ENCODE data around the gene TTF2.

Gene TTF2

DNA sequence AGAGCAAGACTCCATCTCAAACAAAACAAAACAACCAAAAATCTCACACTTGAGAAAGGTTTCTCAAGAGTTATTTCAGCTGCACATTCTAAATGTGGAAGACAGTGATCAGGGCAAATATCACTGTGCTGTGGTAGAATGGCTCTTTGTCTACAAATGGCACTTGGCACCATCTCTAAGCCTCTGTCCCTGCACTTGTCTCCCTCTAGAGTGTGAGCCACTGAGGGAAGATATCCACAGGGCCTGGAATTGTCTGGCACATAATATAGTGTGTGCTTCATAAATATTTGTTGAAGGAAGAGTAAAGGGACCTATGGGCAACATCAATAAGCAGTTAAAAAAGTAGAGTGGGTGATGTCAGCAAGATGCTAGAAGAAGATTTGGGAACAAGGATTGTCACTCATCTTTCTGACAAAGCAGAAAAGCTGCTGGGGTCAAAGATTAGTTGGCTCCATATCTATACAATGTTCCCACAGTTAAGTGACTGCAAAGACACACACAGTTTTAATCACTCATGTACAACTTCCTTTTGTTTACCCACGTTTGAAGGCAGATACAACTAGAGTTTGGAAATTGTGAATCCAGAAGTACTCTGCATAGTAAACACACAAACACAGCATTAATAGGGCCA, 39.5 kb upstream of the TTF2 start:
- no peak overlapping the region for H3K27ac ChIP-seq
- TF ChIP-seq ZFX (IDR thresholded peaks at IDR 0.05) = no peak
- TF ChIP-seq, protein P1, sequence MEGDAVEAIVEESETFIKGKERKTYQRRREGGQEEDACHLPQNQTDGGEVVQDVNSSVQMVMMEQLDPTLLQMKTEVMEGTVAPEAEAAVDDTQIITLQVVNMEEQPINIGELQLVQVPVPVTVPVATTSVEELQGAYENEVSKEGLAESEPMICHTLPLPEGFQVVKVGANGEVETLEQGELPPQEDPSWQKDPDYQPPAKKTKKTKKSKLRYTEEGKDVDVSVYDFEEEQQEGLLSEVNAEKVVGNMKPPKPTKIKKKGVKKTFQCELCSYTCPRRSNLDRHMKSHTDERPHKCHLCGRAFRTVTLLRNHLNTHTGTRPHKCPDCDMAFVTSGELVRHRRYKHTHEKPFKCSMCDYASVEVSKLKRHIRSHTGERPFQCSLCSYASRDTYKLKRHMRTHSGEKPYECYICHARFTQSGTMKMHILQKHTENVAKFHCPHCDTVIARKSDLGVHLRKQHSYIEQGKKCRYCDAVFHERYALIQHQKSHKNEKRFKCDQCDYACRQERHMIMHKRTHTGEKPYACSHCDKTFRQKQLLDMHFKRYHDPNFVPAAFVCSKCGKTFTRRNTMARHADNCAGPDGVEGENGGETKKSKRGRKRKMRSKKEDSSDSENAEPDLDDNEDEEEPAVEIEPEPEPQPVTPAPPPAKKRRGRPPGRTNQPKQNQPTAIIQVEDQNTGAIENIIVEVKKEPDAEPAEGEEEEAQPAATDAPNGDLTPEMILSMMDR (conservative IDR thresholded peaks at IDR 0.05) = no peak

DNA sequence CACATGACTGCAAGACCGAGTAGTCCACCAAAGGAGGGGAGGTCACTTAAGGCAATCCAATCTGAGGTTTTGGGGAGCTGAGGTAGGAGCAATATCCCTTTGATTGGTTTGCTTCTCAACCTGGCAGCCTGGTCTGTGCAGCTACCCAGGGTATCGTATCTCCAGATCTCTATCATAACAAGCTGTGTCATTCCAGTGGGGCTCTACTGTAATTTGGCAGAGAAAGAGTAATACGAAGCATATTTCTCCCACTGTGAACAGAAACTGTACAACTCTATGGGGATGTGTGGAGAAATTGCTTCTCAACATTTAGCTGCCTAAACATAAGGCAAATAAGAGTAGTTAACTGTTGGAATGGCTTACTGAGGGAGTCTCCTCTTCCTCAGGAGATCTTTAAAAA, 38.0 kb upstream of the TTF2 start:
- H3K27ac ChIP-seq = no peak overlapping the region
- no peak for TF ChIP-seq ZFX (IDR thresholded peaks at IDR 0.05)
- TF ChIP-seq, protein P1 (conservative IDR thresholded peaks at IDR 0.05) = no peak

DNA sequence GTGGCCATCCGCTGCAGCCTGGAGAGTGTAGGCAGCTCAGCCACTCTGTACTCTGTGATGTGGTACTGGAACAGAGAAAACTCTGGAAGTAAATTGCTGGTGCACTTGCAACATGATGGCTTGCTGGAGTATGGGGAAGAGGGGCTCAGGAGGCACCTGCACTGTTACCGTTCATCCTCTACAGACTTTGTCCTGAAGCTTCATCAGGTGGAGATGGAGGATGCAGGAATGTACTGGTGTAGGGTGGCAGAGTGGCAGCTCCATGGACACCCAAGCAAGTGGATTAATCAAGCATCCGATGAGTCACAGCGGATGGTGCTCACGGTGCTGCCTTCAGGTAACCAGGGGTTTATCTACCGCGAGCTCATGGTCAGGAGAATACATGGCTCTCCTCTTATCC, 34.6 kb upstream of the TTF2 start:
- TF ChIP-seq, protein P1 (conservative IDR thresholded peaks at IDR 0.05) = no peak
- no peak for TF ChIP-seq ZFX (IDR thresholded peaks at IDR 0.05)
- H3K27ac ChIP-seq = no peak overlapping the region

DNA sequence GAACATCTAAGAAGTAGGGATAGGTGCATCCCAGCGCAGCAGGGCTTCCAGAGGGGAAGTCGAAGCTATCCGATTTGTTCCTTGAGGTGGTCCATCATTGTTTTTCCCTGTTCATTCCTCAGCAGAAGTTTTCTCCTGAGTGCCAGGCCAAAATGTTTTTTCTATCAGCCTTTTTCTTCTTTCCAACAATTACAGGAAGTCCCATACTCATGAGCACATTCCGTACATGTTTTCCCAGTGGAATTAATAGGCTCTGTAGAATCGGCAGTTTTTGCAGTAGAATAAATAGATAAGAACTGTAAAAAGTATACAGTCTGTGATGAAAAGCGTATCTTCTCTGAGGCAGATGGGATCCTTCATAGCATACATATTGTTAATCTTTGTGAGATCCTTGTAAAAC, 33.8 kb upstream of the TTF2 start:
- TF ChIP-seq, protein P1 (conservative IDR thresholded peaks at IDR 0.05) = no peak
- no peak for TF ChIP-seq ZFX (IDR thresholded peaks at IDR 0.05)
- no peak overlapping the region for H3K27ac ChIP-seq

DNA sequence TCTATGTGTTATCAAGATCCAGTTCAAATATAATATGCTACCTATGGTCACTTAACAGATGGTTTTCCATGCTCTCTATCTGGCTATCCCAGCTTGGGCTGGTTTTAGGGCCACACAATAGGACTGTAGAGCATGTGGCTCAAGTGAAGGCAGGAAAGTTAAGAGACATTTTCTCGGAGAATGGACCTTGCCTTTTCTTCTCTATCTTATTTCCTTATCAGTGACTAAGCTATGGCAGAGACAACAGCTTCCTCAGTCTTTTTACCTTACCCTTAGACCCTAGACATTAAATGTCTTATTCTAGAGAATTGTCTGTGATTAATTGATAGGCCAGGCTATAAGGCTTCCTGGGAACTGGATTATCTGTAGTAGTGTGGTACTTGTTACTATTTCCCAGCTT, 30.4 kb upstream of the TTF2 start:
- no peak for TF ChIP-seq ZFX (IDR thresholded peaks at IDR 0.05)
- TF ChIP-seq, protein P1 (conservative IDR thresholded peaks at IDR 0.05) = no peak
- H3K27ac ChIP-seq = no peak overlapping the region

DNA sequence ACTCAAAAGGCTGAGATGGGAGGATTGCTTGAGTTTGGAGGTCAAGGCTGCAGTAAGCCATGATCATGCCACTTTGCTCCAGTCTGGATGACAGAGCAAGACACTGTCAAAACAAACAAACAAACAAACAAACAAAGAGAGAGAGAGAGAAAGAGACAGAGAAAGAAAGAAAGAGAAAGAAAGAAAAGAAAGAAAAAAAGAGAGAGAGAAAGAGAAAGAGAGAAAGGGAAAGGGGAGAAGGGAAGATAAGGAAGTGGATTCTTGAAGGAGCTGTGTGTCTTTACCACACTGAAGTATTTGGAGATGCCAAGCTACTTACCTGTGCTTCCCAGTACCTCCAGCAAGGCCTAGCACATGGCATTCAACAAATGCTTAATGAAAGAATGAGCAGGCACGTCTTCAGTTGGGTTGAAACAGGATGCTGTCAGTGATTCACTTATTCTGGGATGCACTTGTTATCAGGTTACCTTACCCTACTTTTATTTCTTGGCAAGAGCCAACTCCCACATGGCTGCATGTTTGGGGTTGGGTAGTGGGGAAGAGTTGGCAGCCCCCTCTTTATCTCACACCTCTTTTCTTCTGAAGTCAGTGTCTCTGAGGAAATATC, 29.8 kb upstream of the TTF2 start:
- H3K27ac ChIP-seq = no peak overlapping the region
- TF ChIP-seq, protein P1 (conservative IDR thresholded peaks at IDR 0.05) = no peak
- no peak for TF ChIP-seq ZFX (IDR thresholded peaks at IDR 0.05)

DNA sequence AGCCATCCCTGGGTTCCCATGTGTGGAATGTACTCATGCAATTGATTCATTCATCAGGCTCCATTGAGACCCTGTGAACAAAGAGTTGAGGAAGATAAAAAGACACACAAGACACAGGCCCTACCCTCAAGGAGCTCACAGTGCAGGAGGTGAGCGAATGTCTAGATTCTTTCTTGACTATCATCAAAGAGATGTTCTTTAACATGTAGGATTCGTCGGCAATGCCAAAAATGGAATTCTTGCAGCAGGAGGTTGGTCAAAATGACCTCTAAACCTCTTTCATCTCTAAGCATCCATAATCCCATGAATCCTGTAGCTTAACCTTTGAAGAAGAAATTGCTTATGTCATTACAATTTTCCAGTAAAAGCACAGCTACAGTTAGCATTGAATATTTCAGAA, 27.9 kb upstream of the TTF2 start:
- TF ChIP-seq ZFX (IDR thresholded peaks at IDR 0.05) = no peak
- TF ChIP-seq, protein P1 (conservative IDR thresholded peaks at IDR 0.05) = no peak
- H3K27ac ChIP-seq = no peak overlapping the region
